Sigmoid colon (tissue), 7 donors: ENCODE data around the gene NOS1. TPM values are rescaled to one million over a fixed set of nuclear protein-coding genes. Genes with fewer than 3 reads are reported as not detected.

ENCODE experiments used
- DNase-seq: peaks from one replicate; pipeline ENCODE4 v3.0.0-alpha.2; 2019
- H3K27ac ChIP-seq, 4 donors: fragments of 200-600 bp; sonication (generic); one replicate each; pipeline ENCODE4 v1.5.1; 2016 to 2019; ENCODE audit warnings: mild to moderate bottlenecking in 1 of 4
- H3K27me3 ChIP-seq, 3 donors: fragments of 200-600 bp; sonication (generic); one replicate each; pipeline ENCODE4 v1.5.1; 2019; ENCODE audit warnings: mild to moderate bottlenecking in 1 of 3
- H3K36me3 ChIP-seq, 4 donors: fragments of 200-600 bp; sonication (generic); one replicate each; pipeline ENCODE4 v1.5.1; 2016 to 2019
- H3K4me1 ChIP-seq, 4 donors: fragments of 200-600 bp; sonication (generic); one replicate each; pipeline ENCODE4 v1.5.1; 2017 to 2019
- H3K4me3 ChIP-seq, 4 donors: fragments of 200-600 bp; sonication (generic); one replicate each; pipeline ENCODE4 v1.5.1; 2017 to 2019; ENCODE audit warnings: mild to moderate bottlenecking in 2 of 4, moderate library complexity in 1 of 4
- H3K9me3 ChIP-seq, 4 donors: fragments of 200-600 bp in 3 of 4; sonication (generic) in 3 of 4; one replicate each; pipeline versions ENCODE4 v1.5.1 to v1.6.1; 2013 to 2019
- EP300 ChIP-seq, 4 donors: sonication (generic); formaldehyde crosslinking; IDR thresholded peaks; one replicate each; pipeline ENCODE4 v1.6.1; 2017; ENCODE audit warnings: antibody characterized with exemption in 4 of 4
- POLR2A ChIP-seq, 2 donors: fragments of 450-650 bp; IDR thresholded peaks; one replicate each; pipeline ENCODE4 v1.6.1; 2016; ENCODE audit warnings: antibody characterized with exemption in 2 of 2, mild to moderate bottlenecking in 2 of 2, moderate library complexity in 2 of 2
- POLR2AphosphoS5 ChIP-seq, 4 donors: sonication (generic); formaldehyde crosslinking; IDR thresholded peaks; one replicate each; pipeline ENCODE4 v1.6.1; 2017; ENCODE audit warnings: antibody characterized with exemption in 4 of 4
- WGBS, 2 donors: extraction: QIAGEN DNeasy Blood & Tissue Kit; methylation state at CpG; one replicate each; pipeline ENCODE4 v1.1.7; 2013; 5-methylcytosine and 5-hydroxymethylcytosine counted together
- intact Hi-C: fragments of 100-400 bp; cut with DNase I; formaldehyde crosslinking; loops from one replicate; pipeline ENCODE4 v1.15.1; 2023
- polyA plus RNA-seq, 3 donors: library from polyadenylated mRNA; stranded (reverse); fragments of 200-250 nt; gene quantifications; one replicate each; pipeline ENCODE4 v1.2.3, GENCODE V29; 2013
- total RNA-seq, 4 donors: library from RNA; depleted of rRNA; stranded (reverse); fragments of >200 nt; gene quantifications; one replicate each; pipeline ENCODE4 v1.1.0, GENCODE V29; 2016
- TF ChIP-seq, protein P1 (sequence below), 4 experiments: fragments of 450-650 bp in 3 of 4; fragments of 200-600 bp in 1 of 4; IDR thresholded peaks; one replicate each; pipeline ENCODE4 v1.5.1; 2016 to 2019; ENCODE audit warnings: antibody characterized with exemption in 4 of 4, mild to moderate bottlenecking in 3 of 4, moderate library complexity in 2 of 4
- donor health status: healthy with polysubstance abuse.
- donor health status: Bipolar disorder and iron deficiency.
- donor health status: healthy.

Gene NOS1
- total and polyA plus RNA-seq, 7 donors, result 1.6 to 14.7 (median 10.3) TPM; not detected in 2

DNA sequence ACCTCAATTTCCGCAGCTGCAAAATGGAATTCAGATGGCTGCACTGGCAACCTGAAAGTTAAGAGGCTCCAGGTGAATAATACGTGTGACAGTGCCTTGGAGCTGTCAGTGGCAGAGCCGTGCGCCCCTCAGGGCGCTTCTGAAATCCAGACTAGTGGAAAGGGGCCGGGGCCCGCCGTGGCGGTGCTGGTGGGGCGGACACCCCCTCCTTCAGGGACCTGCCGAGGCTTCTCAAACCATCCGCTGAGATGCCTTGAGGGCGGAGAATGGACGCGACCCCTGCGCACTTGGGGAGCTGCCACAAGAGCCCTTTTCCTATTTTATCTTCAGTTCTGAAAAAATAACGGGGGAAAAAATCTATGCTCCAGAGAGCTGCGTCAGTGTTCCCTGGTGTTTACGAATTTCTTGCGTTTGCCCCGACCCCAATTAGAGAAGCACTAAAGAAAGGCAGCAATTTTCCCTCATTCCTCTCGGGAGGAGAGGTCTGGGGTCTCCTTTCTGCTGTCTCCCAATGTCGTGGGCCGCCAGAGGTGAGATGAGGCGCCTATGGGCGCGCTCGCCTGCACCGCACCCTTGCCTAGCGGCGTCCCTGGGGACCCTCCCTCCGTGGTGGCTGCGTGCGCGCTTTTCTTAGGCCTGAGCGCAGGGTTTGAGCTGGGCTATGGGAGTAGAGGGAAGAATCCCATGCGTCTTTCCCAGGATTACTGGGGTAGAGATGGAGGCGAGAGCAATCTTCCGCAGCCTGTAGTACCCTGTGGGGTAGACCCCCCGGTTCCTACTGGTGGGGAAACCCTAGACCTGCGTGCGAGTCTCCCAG lies 2.2 kb downstream of the NOS1 start:
- intact Hi-C loops, result no loop called here
- no peak overlapping the region for H3K4me3 ChIP-seq
- no peak overlapping the region for H3K27ac ChIP-seq
- no peaks in the 10 kb centered on the region for H3K4me1 ChIP-seq
- no peaks in the 10 kb centered on the region for H3K36me3 ChIP-seq
- peaks cover 19 to 83% (median 42%) of the 10 kb centered on the region in 3 donors for H3K27me3 ChIP-seq
- no peak for DNase-seq
- no peaks in the 10 kb centered on the region for H3K9me3 ChIP-seq
- TF ChIP-seq, protein P1, sequence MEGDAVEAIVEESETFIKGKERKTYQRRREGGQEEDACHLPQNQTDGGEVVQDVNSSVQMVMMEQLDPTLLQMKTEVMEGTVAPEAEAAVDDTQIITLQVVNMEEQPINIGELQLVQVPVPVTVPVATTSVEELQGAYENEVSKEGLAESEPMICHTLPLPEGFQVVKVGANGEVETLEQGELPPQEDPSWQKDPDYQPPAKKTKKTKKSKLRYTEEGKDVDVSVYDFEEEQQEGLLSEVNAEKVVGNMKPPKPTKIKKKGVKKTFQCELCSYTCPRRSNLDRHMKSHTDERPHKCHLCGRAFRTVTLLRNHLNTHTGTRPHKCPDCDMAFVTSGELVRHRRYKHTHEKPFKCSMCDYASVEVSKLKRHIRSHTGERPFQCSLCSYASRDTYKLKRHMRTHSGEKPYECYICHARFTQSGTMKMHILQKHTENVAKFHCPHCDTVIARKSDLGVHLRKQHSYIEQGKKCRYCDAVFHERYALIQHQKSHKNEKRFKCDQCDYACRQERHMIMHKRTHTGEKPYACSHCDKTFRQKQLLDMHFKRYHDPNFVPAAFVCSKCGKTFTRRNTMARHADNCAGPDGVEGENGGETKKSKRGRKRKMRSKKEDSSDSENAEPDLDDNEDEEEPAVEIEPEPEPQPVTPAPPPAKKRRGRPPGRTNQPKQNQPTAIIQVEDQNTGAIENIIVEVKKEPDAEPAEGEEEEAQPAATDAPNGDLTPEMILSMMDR (IDR thresholded peaks at IDR 0.05), result no peak
- no peak for TF ChIP-seq POLR2AphosphoS5 (IDR thresholded peaks at IDR 0.05)
- no peak for TF ChIP-seq EP300 (IDR thresholded peaks at IDR 0.05)
- no peak for TF ChIP-seq POLR2A (IDR thresholded peaks at IDR 0.05)
- WGBS, 2 donors, result 16 to 31% methylated on average over 42 of the region's 42 CpGs

DNA sequence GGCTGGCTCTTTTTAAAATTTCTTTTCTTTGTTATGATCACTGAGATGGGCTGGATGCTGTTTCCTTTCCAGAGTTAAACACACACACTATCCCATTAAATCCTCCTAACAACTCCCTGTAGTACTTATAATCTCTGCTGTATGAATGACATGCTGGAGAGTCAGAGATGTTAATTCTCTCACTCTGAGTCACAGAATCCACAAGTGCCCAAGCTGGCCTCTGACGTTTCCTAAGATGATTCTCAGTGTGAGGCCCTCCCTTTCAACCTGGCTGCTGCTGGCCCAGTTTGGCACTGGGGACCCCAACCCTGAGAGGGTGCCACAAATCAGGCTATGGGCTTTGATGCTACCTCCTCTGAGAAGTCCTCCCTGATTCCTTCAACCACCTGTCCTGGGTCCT lies 5.4 kb downstream of the NOS1 start:
- TF ChIP-seq POLR2AphosphoS5 (IDR thresholded peaks at IDR 0.05), result no peak
- TF ChIP-seq, protein P1 (IDR thresholded peaks at IDR 0.05), result no peak
- 20 to 23% methylated on average over 1 of the region's 1 CpG for WGBS, 2 donors

GRCh38 chr12:117352883-117353282 lies 8.5 kb downstream of the NOS1 start:
- H3K9me3 ChIP-seq, result no peaks in the 10 kb centered on the region
- no peak overlapping the region for H3K27ac ChIP-seq
- peaks cover 0 to 20% (median 1%) of the 10 kb centered on the region in 3 donors for H3K27me3 ChIP-seq
- DNase-seq, result no peak
- H3K4me3 ChIP-seq, result no peak overlapping the region
- no peaks in the 10 kb centered on the region for H3K36me3 ChIP-seq
- intact Hi-C loops, result no loop called here
- TF ChIP-seq, protein P1 (IDR thresholded peaks at IDR 0.05), result no peak
- TF ChIP-seq EP300 (IDR thresholded peaks at IDR 0.05) (no peak), POLR2A (IDR thresholded peaks at IDR 0.05) (no peak), POLR2AphosphoS5 (IDR thresholded peaks at IDR 0.05) (no peak)
- no peaks in the 10 kb centered on the region for H3K4me1 ChIP-seq

More for the DNA sequence above, 5.4 kb downstream of the NOS1 start:
- Histone ChIP-seq H3K4me3 (no peak overlapping the region), H3K9me3 (no peaks in the 10 kb centered on the region), H3K27me3 (peaks cover 14 to 51% (median 27%) of the 10 kb centered on the region in 3 donors), H3K27ac (no peak overlapping the region), H3K36me3 (no peaks in the 10 kb centered on the region), H3K4me1 (no peaks in the 10 kb centered on the region)
- intact Hi-C loops, result no loop called here
- DNase-seq, result no peak

DNA sequence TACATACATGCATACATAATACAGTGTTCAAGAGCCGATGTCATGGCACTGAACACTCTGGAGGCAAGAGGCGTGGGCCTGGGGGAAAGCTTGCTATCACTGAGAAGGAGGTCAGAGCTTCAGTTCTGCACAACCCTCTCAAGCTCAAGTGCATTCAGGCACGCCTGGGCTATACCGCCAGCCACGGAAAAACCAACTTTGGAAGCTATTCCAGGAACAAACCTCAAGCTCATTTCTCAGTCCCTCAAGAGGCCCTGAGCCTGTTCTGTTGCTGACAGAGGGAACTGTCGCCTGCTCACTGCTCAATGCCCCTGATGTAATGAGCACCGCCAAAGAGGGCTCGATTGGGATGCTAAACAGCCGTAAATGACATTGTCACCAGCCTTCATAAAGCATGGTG lies 9.2 kb downstream of the NOS1 start:
- H3K36me3 ChIP-seq, result no peaks in the 10 kb centered on the region
- H3K27ac ChIP-seq, result no peak overlapping the region
- WGBS, 2 donors, result 54 to 69% methylated on average over 9 of the region's 9 CpGs
- no peaks in the 10 kb centered on the region for H3K9me3 ChIP-seq
- intact Hi-C loops, result no loop called here
- H3K27me3 ChIP-seq, result peaks cover 0 to 15% (median 0%) of the 10 kb centered on the region in 3 donors
- TF ChIP-seq POLR2A (IDR thresholded peaks at IDR 0.05), result no peak
- TF ChIP-seq EP300 (IDR thresholded peaks at IDR 0.05), result no peak
- TF ChIP-seq POLR2AphosphoS5 (IDR thresholded peaks at IDR 0.05), result no peak
- TF ChIP-seq, protein P1 (IDR thresholded peaks at IDR 0.05), result no peak
- H3K4me1 ChIP-seq, result no peaks in the 10 kb centered on the region
- no peak overlapping the region for H3K4me3 ChIP-seq
- DNase-seq, result no peak
